Keratinocyte (primary cell): ENCODE results near the gene ODF4. TPM values are rescaled to one million over a fixed set of nuclear protein-coding genes. Genes with fewer than 3 reads are reported as not detected.

Source experiments
- DNase-seq: peaks from one replicate; pipeline ENCODE4 v3.0.0-alpha.2; 2011; ENCODE audit warnings: low read depth, missing footprints, low spot score
- FAIRE-seq: peaks from 2 replicates; lab custom pipeline; 2011; peaks lifted over from hg19 to GRCh38; lab: Jason Lieb, UNC
- H2AFZ ChIP-seq: 2 replicates; pipeline ENCODE4 v1.6.0; 2012; ENCODE audit warnings: low read length, control low read depth, inconsistent platforms; ENCODE audit not compliant: control insufficient read depth
- H3K27ac ChIP-seq: 2 replicates; pipeline ENCODE4 v1.5.1; 2011; ENCODE audit warnings: low read length; ENCODE audit not compliant: control insufficient read depth, insufficient read depth
- H3K27me3 ChIP-seq: 3 replicates; pipeline ENCODE4 v1.6.0; 2011; ENCODE audit warnings: low read length; ENCODE audit not compliant: control insufficient read depth, insufficient read depth; ENCODE audit errors: extremely low read depth
- H3K36me3 ChIP-seq, 2 experiments: 2 replicates in 1 of 2; 3 replicates in 1 of 2; pipeline ENCODE4 v1.5.1; 2011; ENCODE audit warnings: low read length in 2 of 2, mild to moderate bottlenecking in 1 of 2; ENCODE audit not compliant: control insufficient read depth in 2 of 2, insufficient read depth in 2 of 2; ENCODE audit errors: extremely low read depth in 1 of 2
- H3K4me1 ChIP-seq: 3 replicates; pipeline ENCODE4 v1.5.1; 2011; ENCODE audit warnings: low read length; ENCODE audit not compliant: control insufficient read depth, insufficient read depth; ENCODE audit errors: extremely low read depth
- H3K4me2 ChIP-seq: 3 replicates; pipeline ENCODE4 v1.6.0; 2011; ENCODE audit warnings: low read depth, low read length; ENCODE audit not compliant: control insufficient read depth, insufficient read depth; ENCODE audit errors: extremely low read depth
- H3K4me3 ChIP-seq, 3 experiments: fragments of 200-600 bp in 1 of 3; sonication (generic) in 1 of 3; 2 replicates in 2 of 3; 3 replicates in 1 of 3; pipeline ENCODE4 v1.5.1; 2011 to 2016; ENCODE audit warnings: low read length in 3 of 3, mild to moderate bottlenecking in 3 of 3, control low read depth in 2 of 3, inconsistent platforms in 1 of 3, low read depth in 1 of 3, mixed read lengths in 1 of 3, mixed run types in 1 of 3, moderate library complexity in 1 of 3; ENCODE audit not compliant: control insufficient read depth in 2 of 3, insufficient read depth in 2 of 3; ENCODE audit errors: extremely low read depth in 1 of 3
- H3K79me2 ChIP-seq: 2 replicates; pipeline ENCODE4 v1.6.0; 2012; ENCODE audit warnings: low read length; ENCODE audit not compliant: control insufficient read depth, insufficient read depth
- H3K9ac ChIP-seq: 3 replicates; pipeline ENCODE4 v1.6.0; 2011; ENCODE audit warnings: low read length; ENCODE audit not compliant: control insufficient read depth, insufficient read depth; ENCODE audit errors: extremely low read depth
- H3K9me1 ChIP-seq: 3 replicates; pipeline ENCODE4 v1.6.0; 2011; ENCODE audit warnings: low read length; ENCODE audit not compliant: control insufficient read depth, insufficient read depth; ENCODE audit errors: extremely low read depth
- H3K9me3 ChIP-seq: 2 replicates; pipeline ENCODE4 v1.5.1; 2012; ENCODE audit warnings: low read depth, low read length; ENCODE audit not compliant: control insufficient read depth
- H4K20me1 ChIP-seq: 3 replicates; pipeline ENCODE4 v1.6.0; 2011; ENCODE audit warnings: low read length; ENCODE audit not compliant: control insufficient read depth, insufficient read depth; ENCODE audit errors: extremely low read depth
- CTCF ChIP-seq, 3 experiments: IDR thresholded peaks in 1 of 3; conservative IDR thresholded peaks in 1 of 3; optimal IDR thresholded peaks in 1 of 3; 2 replicates in 2 of 3; 3 replicates in 1 of 3; pipeline versions ENCODE3 to v1.5.1; 2011; ENCODE audit warnings: low read length in 3 of 3, mild to moderate bottlenecking in 3 of 3, moderate library complexity in 2 of 3, control low read depth in 1 of 3, inconsistent platforms in 1 of 3; ENCODE audit not compliant: insufficient read depth in 2 of 3; ENCODE audit errors: extremely low read depth in 1 of 3
- EZH2 ChIP-seq: IDR thresholded peaks from one replicate; pipeline ENCODE4 v1.6.1; 2012; ENCODE audit warnings: inconsistent platforms, mild to moderate bottlenecking, low read length, moderate library complexity
- dilution Hi-C: fragments of 300-500 bp; cut with MboI; formaldehyde crosslinking; loops from one replicate; pipeline ENCODE4 v1.7.0; 2020; ENCODE audit warnings: low sequenced_read_pairs; ENCODE audit not compliant: extremely low pct_ligation_motif_present
- polyA plus RNA-seq, 5 experiments: library from polyadenylated mRNA; depleted of rRNA in 3 of 5; stranded (reverse) in 3 of 5; stranded (forward) in 1 of 5; unstranded in 1 of 5; fragments of >200 nt; gene quantifications; 1 replicate in 1 of 5; 2 replicates in 3 of 5; 3 replicates in 1 of 5; pipeline versions ENCODE4 v1.2.1 to v1.2.3, GENCODE V29; 2011 to 2012; ENCODE audit warnings: missing spikeins in 2 of 5, low read depth in 1 of 5, low replicate concordance in 1 of 5

Gene ODF4
- polyA plus RNA-seq, 1 donor (not counting 4 experiments of a cell fraction or from before 2014, with no cell fraction given), result not detected

GRCh38 chr17:8382880-8383142 lies 43.2 kb downstream of the ODF4 start:
- peaks cover 44% of the 10 kb centered on the region for H3K79me2 ChIP-seq
- dilution Hi-C loops, result no loop called here
- H3K9me3 ChIP-seq, result no peaks in the 10 kb centered on the region
- H3K4me3 ChIP-seq, result peak overlapping the region; percentile 61 to 72 (median 71)
- H3K9me1 ChIP-seq, result no peaks in the 10 kb centered on the region
- FAIRE-seq (no peak), DNase-seq (no peak)
- H3K9ac ChIP-seq, result peak overlapping the region; percentile 79
- peaks cover 18% of the 10 kb centered on the region for H4K20me1 ChIP-seq
- H3K27me3 ChIP-seq, result no peaks in the 10 kb centered on the region
- H3K36me3 ChIP-seq, result peaks cover 21 to 35% of the 10 kb centered on the region in 2 experiments
- H3K27ac ChIP-seq, result peak overlapping the region; percentile 50
- H2AFZ ChIP-seq, result peak overlapping the region; percentile 51
- TF ChIP-seq CTCF (optimal IDR thresholded peaks at IDR 0.05 in 1 of 3, IDR thresholded peaks at IDR 0.05 in 1 of 3, conservative IDR thresholded peaks at IDR 0.05 in 1 of 3; ENCODE audit: extremely low read depth in 1 of 3, insufficient read depth in 2 of 3, low read length in 3 of 3) (no peak), EZH2 (no peak)
- peaks cover 39% of the 10 kb centered on the region for H3K4me1 ChIP-seq
- no peak overlapping the region for H3K4me2 ChIP-seq

- H4K20me1 ChIP-seq, result peaks cover 18% of the 10 kb centered on the region
- peak within 1 kb of the TSS; percentile 79 for H3K9ac ChIP-seq
- H3K9me1 ChIP-seq, result no peaks in the 10 kb centered on the region
- TF ChIP-seq EZH2 (no peak), CTCF (optimal IDR thresholded peaks at IDR 0.05 in 1 of 3, IDR thresholded peaks at IDR 0.05 in 1 of 3, conservative IDR thresholded peaks at IDR 0.05 in 1 of 3; ENCODE audit: extremely low read depth in 1 of 3, insufficient read depth in 2 of 3, low read length in 3 of 3) (peak; percentile 86 to 97 (median 90))
- H3K79me2 ChIP-seq, result peaks cover 44% of the 10 kb centered on the region
- H3K4me3 ChIP-seq, result peak within 1 kb of the TSS; percentile 61 to 72 (median 71)
- H3K4me2 ChIP-seq, result peak within 1 kb of the TSS; percentile 79
- DNase-seq (peak; percentile 93), FAIRE-seq (peak; percentile 69)
- dilution Hi-C loops, result no loop called here
- no peaks in the 10 kb centered on the region for H3K27me3 ChIP-seq
- peak within 1 kb of the TSS; percentile 78 for H2AFZ ChIP-seq
- no peaks in the 10 kb centered on the region for H3K9me3 ChIP-seq
- H3K27ac ChIP-seq, result peak within 1 kb of the TSS; percentile 50
- H3K4me1 ChIP-seq, result peaks cover 39% of the 10 kb centered on the region
- H3K36me3 ChIP-seq, result peaks cover 21 to 31% of the 10 kb centered on the region in 2 experiments
Measured at GRCh38 chr17:8383143-8383822, 43.6 kb downstream of the ODF4 start, which contains the start of gene RPL26. RPL26 (minus strand) TSS chr17:8383193; CDS start chr17:8382310, 883 bp downstream.
